Breast epithelium (tissue), 3 donors: Measurements from ENCODE around the gene TRAF4.

Source experiments
- POLR2A ChIP-seq: fragments of 450-650 bp; IDR thresholded peaks from one replicate; pipeline ENCODE4 v1.6.1; 2016; ENCODE audit warnings: antibody characterized with exemption, mild to moderate bottlenecking, moderate library complexity
- POLR2AphosphoS5 ChIP-seq, 3 donors: sonication (generic); formaldehyde crosslinking; IDR thresholded peaks; one replicate each; pipeline ENCODE4 v1.6.1; 2017; ENCODE audit warnings: antibody characterized with exemption in 3 of 3
- TF ChIP-seq, protein P1 (sequence below), 3 donors: fragments of 450-650 bp; IDR thresholded peaks; one replicate each; pipeline ENCODE4 v1.5.1; 2016 to 2017; ENCODE audit warnings: antibody characterized with exemption in 3 of 3, mild to moderate bottlenecking in 3 of 3, moderate library complexity in 3 of 3

DNA sequence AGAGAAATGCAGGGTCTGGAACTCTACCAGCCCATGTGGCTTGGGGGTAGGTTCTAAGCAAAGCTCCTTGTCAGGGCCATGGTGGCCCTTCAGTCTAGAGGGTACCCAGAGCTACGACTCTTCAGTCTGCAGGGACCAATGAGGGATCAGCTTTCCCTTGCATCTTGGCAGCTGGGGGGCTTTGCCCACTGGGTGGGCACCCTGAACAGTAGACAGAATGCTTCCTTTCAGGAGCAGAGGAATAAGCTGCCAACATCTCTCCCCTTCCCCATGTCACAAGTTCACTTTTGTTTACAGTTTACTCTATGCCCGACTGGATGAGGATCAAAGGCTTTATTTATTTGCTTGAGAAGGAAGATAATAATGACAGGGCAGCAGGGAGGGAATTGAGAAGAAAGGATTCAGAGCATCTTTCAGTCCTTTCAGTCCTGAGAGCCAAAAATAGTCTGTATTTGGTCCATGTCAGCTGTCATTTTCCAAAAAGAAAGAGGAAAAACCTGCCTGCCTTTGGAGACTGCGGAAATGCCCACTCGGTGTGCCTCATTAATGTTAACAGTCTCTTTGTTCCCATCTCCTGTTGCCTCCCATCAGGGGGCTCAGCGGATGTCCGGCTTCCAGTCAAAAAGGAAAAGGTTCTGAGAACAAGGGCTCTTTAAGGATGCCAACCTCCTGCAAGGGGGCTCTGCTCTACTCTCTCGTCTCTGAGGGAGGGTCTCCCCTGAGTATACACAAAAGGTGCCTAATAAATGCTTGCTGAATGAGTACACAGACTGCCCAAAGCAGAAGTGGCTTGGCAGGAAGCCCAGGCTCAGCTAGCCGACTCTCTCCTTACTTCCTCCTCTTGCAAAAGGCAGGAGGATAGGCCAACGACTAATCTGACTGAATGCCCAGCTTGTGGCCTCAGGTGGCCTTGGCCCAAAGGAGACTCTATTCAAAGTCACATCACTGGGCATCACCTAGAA, 17.1 kb downstream of the TRAF4 start:
- TF ChIP-seq, protein P1, sequence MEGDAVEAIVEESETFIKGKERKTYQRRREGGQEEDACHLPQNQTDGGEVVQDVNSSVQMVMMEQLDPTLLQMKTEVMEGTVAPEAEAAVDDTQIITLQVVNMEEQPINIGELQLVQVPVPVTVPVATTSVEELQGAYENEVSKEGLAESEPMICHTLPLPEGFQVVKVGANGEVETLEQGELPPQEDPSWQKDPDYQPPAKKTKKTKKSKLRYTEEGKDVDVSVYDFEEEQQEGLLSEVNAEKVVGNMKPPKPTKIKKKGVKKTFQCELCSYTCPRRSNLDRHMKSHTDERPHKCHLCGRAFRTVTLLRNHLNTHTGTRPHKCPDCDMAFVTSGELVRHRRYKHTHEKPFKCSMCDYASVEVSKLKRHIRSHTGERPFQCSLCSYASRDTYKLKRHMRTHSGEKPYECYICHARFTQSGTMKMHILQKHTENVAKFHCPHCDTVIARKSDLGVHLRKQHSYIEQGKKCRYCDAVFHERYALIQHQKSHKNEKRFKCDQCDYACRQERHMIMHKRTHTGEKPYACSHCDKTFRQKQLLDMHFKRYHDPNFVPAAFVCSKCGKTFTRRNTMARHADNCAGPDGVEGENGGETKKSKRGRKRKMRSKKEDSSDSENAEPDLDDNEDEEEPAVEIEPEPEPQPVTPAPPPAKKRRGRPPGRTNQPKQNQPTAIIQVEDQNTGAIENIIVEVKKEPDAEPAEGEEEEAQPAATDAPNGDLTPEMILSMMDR (IDR thresholded peaks at IDR 0.05): no peak
- peak in 1 of 3 donors; percentile 36 for TF ChIP-seq POLR2AphosphoS5 (IDR thresholded peaks at IDR 0.05)
- no peak for TF ChIP-seq POLR2A
